Transverse colon (tissue), 4 donors: ENCODE data around the gene PRDM12. TPM values are rescaled to one million over a fixed set of nuclear protein-coding genes. Genes with fewer than 3 reads are reported as not detected.

Experiments used
- DNase-seq: peaks from one replicate; pipeline ENCODE4 v3.0.0-alpha.2; 2019
- H3K27ac ChIP-seq, 4 donors: fragments of 200-600 bp; sonication (generic); 2 replicates each; pipeline ENCODE4 v1.5.1; 2016 to 2018; ENCODE audit warnings: inconsistent platforms in 4 of 4
- H3K27me3 ChIP-seq: fragments of 200-600 bp; sonication (generic); 2 replicates; pipeline ENCODE4 v1.5.1; 2017; ENCODE audit warnings: inconsistent platforms
- H3K36me3 ChIP-seq, 4 donors: fragments of 200-600 bp; sonication (generic); 2 replicates each; pipeline ENCODE4 v1.5.1; 2017 to 2019; ENCODE audit warnings: inconsistent platforms in 4 of 4
- H3K4me1 ChIP-seq, 4 donors: fragments of 200-600 bp; sonication (generic); 2 replicates each; pipeline ENCODE4 v1.5.1; 2017 to 2020; ENCODE audit warnings: inconsistent platforms in 4 of 4
- H3K4me3 ChIP-seq, 4 donors: fragments of 200-600 bp; sonication (generic); 1 replicate in 1 of 4; 2 replicates in 3 of 4; pipeline versions ENCODE4 v1.5.1 to v1.6.1; 2017 to 2019; ENCODE audit warnings: inconsistent platforms in 4 of 4
- H3K9me3 ChIP-seq, 2 donors: fragments of 200-600 bp; sonication (generic); 2 replicates each; pipeline ENCODE4 v1.5.1; 2017 to 2019; ENCODE audit warnings: inconsistent platforms in 2 of 2
- CTCF ChIP-seq, 5 experiments: fragments of 200-600 bp in 3 of 5; fragments of 450-650 bp in 2 of 5; sonication (generic) in 3 of 5; IDR thresholded peaks; 1 replicate in 2 of 5; 2 replicates in 3 of 5; pipeline ENCODE4 v1.5.1; 2016 to 2017; ENCODE audit warnings: antibody characterized with exemption in 5 of 5, inconsistent platforms in 3 of 5, mild to moderate bottlenecking in 2 of 5, moderate library complexity in 1 of 5
- EP300 ChIP-seq: sonication (generic); formaldehyde crosslinking; IDR thresholded peaks from one replicate; pipeline ENCODE4 v1.6.1; 2017; ENCODE audit warnings: antibody characterized with exemption, low read depth
- POLR2A ChIP-seq: fragments of 450-650 bp; IDR thresholded peaks from one replicate; pipeline ENCODE4 v1.6.1; 2016; ENCODE audit warnings: antibody characterized with exemption, mild to moderate bottlenecking, moderate library complexity
- POLR2AphosphoS5 ChIP-seq, 3 donors: sonication (generic); formaldehyde crosslinking; IDR thresholded peaks; one replicate each; pipeline ENCODE4 v1.6.1; 2016; ENCODE audit warnings: antibody characterized with exemption in 3 of 3
- WGBS, 2 donors: methylation state at CpG; one replicate each; pipeline ENCODE4 v1.1.5; 2018; ENCODE audit warnings: low coverage in 1 of 2; 5-methylcytosine and 5-hydroxymethylcytosine counted together
- in situ Hi-C, 4 donors: fragments of 200-750 bp; cut with MboI; loops; one replicate each; pipeline versions ENCODE4 v1.15.0 to v1.15.1; 2017; ENCODE audit warnings: low sequenced_read_pairs in 3 of 4, low pct_ligation_motif_present in 1 of 4, low pct_unique_long_range_greater_than_20kb in 1 of 4
- intact Hi-C: fragments of 100-400 bp; cut with DNase I; formaldehyde crosslinking; loops from one replicate; pipeline ENCODE4 v1.15.1; 2023; ENCODE audit warnings: low total_unique reads
- total RNA-seq, 4 donors: library from RNA; depleted of rRNA; stranded (reverse); fragments of >200 nt; gene quantifications; one replicate each; pipeline ENCODE4 v1.1.0, GENCODE V29; 2016

The PRDM12 gene
- total RNA-seq, 4 donors from 2014 or later, result not detected

DNA sequence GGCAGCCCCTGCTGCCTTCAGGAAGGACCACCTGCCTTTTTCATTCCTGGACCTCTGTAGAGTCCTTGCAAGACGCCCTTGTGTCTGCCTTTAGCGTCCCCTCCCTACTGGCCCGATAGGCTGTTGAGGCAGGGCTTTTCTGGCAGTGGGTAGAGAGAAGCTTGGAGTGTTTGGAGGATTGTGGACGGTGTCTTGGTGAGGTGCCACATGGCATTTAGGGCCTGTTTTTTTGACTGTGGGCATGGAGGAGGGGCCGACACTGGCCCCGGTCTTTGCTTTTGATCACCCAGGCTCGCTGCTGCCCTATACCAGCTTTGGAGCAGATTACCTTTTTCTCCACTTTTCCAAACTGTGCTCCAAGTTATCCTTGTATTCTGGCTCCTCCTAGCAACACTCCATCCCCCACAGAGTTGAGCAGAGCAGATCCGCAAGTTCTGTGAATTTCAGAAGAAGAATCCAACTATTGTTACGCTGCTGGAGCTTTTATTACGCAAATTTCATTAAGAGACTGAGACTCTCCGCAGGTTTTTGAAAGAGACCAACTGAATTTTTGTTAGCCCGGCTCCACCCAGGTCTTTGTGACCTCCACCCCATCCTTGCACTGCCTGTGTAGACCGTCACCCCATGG is 34.8 kb upstream of the PRDM12 start:
- DNase-seq, result no peak
- Histone ChIP-seq H3K27ac (no peak overlapping the region), H3K27me3 (no peaks in the 10 kb centered on the region), H3K36me3 (peaks cover 0 to 66% (median 29%) of the 10 kb centered on the region in 4 donors), H3K4me3 (no peak overlapping the region), H3K4me1 (no peaks in the 10 kb centered on the region), H3K9me3 (no peaks in the 10 kb centered on the region)
- intact Hi-C loops (no loop called here), in situ Hi-C loops (no loop called here)
- no peak for TF ChIP-seq CTCF (IDR thresholded peaks at IDR 0.05)
- no peak for TF ChIP-seq EP300
- TF ChIP-seq POLR2AphosphoS5 (IDR thresholded peaks at IDR 0.05), result no peak
- no peak for TF ChIP-seq POLR2A
- 91 to 100% methylated on average over 3 to 13 of the region's 13 CpGs for WGBS, 2 donors

DNA sequence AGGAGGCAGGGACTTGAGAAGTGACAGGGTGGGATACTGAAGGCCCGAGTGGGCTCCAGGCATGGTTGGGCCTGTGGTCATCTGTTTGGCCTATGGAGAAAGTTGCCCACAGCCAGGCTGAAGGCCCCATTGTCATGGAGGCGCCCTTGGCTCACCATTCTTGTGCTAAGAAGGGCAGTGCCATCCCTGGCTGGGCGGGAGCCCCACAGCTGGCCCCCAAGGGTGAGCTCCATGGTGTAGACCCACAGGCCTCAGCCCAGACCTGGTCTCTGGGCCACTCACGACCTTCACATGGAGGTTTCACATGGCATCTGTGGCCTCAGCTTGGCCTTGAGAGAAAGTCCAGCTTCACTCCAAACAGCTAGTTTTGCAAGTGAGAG is 34.3 kb upstream of the PRDM12 start:
- in situ Hi-C loops (no loop called here), intact Hi-C loops (no loop called here)
- no peak for DNase-seq
- H3K4me1 ChIP-seq, result no peaks in the 10 kb centered on the region
- H3K27ac ChIP-seq, result no peak overlapping the region
- no peaks in the 10 kb centered on the region for H3K9me3 ChIP-seq
- peaks cover 0 to 61% (median 27%) of the 10 kb centered on the region in 4 donors for H3K36me3 ChIP-seq
- TF ChIP-seq POLR2AphosphoS5 (IDR thresholded peaks at IDR 0.05) (no peak), POLR2A (no peak), CTCF (IDR thresholded peaks at IDR 0.05) (no peak), EP300 (no peak)
- 100% methylated on average over 4 of the region's 4 CpGs; no CpG with 5 or more reads in 1 of the 2 donors for WGBS, 2 donors
- H3K27me3 ChIP-seq, result no peaks in the 10 kb centered on the region
- no peak overlapping the region for H3K4me3 ChIP-seq

DNA sequence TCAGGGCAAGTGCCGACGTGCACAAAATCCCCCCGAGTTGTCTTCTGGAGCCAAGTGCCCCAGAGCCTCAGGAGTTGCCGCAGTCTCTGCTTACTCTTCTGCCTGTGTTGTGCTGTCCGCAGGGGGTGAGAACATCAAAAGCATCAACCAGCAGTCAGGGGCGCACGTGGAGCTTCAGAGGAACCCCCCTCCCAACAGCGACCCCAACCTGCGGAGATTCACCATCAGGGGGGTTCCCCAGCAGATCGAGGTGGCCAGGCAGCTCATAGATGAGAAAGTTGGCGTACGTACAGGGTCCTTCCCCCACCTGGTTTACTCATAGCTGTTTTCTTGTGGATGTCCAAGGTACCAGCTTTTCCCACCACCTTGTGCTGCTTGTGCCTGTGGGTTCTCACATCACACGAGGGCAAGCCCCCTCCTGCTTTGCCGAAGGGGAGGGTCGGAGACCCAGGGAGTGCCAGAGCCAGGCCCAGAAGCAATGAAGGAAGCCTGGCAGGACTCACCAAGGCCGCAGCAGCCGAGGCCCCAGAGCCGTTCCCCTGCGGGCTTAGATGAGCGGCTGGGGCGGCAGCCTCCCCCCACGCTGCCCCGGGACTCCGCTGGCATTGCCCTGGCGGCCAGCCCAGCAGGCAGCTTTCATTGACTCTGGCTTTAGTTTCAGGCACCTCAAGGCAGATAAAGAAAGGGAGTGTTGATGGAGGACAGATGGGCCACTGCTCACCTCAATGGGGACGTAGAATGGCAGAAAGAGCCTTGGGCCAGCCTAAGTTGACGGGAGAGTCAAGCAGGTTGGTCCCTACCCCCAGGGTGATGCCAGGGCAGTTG is 33.7 kb upstream of the PRDM12 start:
- Histone ChIP-seq H3K27ac (no peak overlapping the region), H3K27me3 (no peaks in the 10 kb centered on the region), H3K4me1 (no peaks in the 10 kb centered on the region), H3K4me3 (no peak overlapping the region), H3K9me3 (no peaks in the 10 kb centered on the region), H3K36me3 (peaks cover 0 to 55% (median 25%) of the 10 kb centered on the region in 4 donors)
- in situ Hi-C loops (no loop called here), intact Hi-C loops (no loop called here)
- WGBS, 2 donors, result 97 to 100% methylated on average over 1 to 27 of the region's 27 CpGs
- no peak for TF ChIP-seq POLR2AphosphoS5 (IDR thresholded peaks at IDR 0.05)
- no peak for TF ChIP-seq POLR2A
- no peak for TF ChIP-seq CTCF (IDR thresholded peaks at IDR 0.05)
- no peak for TF ChIP-seq EP300
- no peak for DNase-seq

DNA sequence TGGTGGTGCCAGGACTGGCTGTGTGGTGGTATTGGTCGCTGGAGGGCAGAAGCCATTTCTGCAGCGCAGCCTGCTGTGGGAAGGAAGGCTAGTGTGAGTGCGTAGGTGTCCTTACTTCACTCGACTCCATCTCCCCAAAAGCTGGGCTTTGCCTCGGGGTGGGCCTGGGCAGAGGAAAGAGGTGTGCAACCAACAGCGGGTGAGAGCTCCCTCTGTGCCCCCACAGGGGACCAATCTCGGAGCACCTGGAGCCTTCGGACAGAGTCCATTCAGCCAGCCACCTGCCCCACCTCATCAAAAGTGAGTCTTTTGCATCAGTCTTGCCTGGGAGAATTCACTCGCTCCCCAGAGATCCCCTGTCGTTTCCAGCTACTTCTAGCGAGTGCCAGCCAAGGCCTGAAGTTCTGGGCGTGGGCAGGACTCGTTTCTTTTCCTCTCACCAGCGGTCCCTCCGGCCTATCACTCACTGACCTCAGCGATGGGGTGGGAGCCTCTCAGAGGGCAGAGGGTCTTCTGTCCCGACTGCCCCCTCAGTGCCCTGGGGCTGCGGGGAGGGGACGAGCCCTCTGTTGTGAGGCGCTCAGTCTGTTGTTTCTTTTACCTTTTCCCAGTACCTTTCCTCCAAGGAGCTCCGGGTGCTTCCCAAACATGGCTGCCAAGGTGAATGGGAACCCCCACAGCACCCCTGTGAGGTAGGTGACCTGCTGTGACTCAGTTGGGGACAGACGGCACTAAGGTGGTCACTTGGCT is 32.9 kb upstream of the PRDM12 start:
- peaks cover 0 to 55% (median 22%) of the 10 kb centered on the region in 4 donors for H3K36me3 ChIP-seq
- H3K4me1 ChIP-seq, result no peaks in the 10 kb centered on the region
- H3K9me3 ChIP-seq, result no peaks in the 10 kb centered on the region
- intact Hi-C loops, result no loop called here
- DNase-seq, result no peak
- no peaks in the 10 kb centered on the region for H3K27me3 ChIP-seq
- no peak overlapping the region for H3K27ac ChIP-seq
- TF ChIP-seq POLR2AphosphoS5 (IDR thresholded peaks at IDR 0.05) (no peak), CTCF (IDR thresholded peaks at IDR 0.05) (no peak), POLR2A (no peak), EP300 (no peak)
- 94% methylated on average over 22 of the region's 22 CpGs; no CpG with 5 or more reads in 1 of the 2 donors for WGBS, 2 donors
- in situ Hi-C loops, result no loop called here
- H3K4me3 ChIP-seq, result no peak overlapping the region
